Measurements from ENCODE around the gene TBC1D7.
"Not testable (repeated sequence)": the region's sequence is repeated elsewhere in the genome, so short reads cannot be mapped to it uniquely, and the experiment has no call there.

The TBC1D7 gene

DNA sequence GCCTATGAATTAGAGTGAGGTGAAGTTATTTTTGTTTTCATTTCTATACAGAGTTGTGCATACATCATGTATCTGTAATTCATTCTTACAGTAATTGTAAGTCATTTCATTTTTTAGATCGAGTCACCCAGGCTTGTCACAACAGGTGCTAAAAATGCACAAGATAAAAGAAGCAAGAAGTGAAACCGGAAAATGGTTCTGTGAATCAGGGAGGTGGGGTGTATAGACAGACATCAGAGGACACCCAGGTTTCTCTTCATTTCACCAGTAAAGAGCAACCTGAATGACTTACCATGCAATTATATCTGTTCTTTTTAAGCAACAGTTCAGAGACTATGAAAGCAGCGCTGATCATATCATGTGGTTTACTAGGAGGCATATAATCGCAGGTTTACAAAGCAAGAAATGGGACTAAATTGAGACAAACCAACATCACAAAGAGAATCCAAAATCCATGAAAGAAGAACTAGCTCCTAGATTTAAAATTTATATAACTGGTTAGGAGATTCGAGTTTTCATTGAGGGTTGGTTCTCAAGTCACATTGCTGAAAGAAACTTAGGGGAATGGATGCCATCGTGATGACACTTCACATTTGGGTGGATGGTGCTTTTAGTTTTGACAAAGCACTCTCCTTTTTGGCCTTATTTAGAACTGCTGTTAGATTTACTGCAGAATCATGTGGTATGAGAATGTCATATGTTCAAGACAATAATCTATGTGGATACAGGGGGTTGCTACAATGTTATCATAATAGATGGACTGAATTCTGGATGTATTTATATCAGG, 27.9 kb upstream of the TBC1D7 start:
- DNase-seq, result no peak

DNA sequence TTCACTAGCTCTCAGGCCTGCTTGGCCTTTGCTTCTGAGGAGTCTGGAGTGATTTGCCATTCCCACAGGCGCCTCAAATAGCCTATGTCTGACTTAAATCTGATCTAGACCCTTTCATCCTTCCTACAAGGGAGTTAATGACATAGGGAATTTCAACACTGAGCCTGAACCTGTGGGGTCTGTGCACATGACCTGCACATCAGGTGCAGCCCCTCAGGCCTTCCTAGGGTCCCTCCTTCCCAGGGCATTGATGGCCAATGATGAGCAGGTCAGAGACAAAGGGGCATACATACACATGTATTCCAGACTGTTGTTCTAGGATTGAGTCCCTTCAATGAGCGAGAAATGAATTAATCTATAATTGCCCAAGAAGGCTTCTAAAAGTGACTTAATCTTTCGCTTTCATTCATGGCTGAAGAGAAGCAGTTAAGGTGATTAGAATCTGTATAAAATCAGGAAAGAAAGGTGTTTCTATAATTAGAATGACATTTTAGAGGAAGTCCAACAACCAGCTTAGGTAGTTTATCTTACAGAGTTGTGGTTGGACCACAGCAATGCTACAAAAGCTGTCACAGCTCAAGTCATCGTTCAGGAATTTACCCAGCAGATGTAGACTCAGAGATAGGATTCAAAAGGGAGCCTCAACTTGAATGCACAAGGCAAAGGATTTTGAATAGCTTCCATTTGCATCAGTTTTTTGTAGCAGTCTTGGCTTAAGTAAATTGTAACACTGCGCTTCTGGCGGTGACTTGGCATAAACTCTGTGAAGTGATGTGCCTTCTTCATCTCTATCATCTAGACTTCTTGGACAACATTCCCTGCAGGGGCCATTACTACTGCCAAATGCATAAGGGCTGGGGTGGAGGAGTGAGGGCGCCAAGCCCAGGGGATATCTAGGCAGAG, 27.0 kb upstream of the TBC1D7 start:
- DNase-seq, result no peak

DNA sequence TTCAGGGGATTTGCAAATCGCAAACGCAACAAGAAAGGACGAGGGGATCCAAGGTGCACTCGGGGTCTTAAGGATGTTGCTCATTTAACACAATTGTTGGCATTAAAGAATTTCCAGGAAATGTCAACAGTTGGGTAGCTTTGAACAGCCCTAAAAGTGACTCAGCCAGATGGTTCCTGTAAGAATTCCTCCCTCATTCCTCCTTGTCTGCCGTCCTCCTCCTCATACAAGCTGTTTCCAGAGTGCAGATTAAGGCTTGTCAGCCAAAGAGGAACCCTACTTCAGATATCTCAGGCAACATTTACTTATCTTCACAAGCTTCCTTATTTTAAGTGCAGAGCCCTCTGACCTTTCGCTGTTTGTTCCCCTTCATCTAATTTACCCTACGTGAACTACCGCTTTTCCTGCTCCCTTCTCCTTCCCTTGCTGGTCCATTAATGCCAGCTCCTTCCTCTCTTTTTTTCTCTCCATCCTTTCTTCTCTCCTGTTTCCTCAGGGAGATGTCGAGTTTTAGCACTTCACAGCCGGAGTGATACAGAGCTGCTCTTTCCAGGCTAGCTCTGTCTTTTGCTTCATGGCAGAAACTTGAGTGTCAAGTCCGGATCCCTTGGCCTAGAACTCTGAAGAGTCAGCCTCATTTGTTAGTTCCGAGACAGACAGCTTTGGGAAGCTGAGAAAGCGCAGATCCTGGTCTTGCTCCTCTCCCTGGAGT, 26.1 kb upstream of the TBC1D7 start:
- no peak for DNase-seq

DNA sequence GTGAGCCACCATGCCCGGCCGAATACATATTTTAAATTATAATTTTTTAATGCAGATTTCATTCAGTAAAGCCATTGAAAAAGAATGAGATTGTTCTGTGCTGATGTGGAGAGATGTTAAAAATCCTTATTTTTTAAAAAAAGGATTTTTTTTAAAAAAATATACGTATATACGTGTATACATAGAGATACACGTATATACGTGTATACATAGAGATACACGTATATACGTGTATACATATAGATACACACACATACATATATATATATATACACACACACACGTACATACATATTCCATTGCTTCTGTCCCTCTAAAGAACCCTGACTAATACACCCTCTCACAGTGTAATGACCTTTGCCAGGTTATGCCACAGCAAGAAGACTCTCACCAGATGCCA, 23.8 kb upstream of the TBC1D7 start:
- no peak for DNase-seq

DNA sequence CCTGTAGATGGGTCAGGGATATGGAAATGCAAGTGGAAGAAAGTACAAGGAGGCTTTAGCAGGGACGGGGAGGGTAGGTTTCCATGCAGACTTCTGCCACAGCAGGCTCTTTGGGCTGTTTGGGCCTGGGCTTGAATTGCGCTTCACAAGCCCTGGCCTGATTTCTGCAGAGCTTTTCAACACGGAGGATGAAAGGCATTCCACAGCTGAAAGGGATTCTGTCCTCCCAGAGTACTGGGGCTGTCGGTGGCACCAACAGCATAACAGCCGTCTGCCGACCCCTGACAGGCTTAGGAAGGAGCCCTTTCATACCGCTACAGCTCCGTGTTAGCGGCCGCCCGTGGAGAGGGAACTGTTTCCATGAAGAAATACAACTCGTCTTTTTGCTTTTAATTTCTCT, 22.9 kb upstream of the TBC1D7 start:
- no peak for DNase-seq

DNA sequence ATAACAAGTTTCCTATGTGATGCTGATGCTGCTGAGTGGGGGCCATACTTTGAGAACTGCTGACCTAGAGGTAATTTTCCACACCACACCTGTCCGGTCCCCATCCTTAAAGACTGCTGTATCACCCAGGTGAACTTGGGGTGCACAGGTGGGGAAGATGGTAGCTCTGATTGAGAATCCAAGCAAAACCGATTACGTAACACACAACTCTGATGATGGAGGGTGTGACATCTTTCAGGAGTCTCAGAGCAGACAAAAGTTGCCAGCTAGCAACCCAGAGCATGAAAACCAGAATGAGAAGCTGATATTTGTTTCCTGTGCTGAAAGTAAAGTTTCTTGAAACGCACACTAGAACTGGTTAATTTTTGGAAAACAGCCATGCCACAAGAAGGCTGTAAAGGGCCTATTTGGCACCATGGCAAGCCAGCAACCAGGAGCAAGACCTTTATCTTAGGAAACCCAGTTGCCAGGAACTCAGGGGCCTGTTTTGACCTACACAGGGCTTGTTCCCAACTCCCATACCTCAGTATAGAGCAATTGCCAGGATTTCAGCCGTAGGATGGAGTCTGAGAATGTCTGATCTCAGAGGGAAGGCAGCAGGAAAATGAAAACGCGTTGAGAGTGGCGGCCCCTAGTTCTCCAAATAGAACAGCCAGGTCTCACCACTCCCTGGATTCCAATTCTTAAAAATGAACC, 21.6 kb upstream of the TBC1D7 start:
- DNase-seq, result no peak

DNA sequence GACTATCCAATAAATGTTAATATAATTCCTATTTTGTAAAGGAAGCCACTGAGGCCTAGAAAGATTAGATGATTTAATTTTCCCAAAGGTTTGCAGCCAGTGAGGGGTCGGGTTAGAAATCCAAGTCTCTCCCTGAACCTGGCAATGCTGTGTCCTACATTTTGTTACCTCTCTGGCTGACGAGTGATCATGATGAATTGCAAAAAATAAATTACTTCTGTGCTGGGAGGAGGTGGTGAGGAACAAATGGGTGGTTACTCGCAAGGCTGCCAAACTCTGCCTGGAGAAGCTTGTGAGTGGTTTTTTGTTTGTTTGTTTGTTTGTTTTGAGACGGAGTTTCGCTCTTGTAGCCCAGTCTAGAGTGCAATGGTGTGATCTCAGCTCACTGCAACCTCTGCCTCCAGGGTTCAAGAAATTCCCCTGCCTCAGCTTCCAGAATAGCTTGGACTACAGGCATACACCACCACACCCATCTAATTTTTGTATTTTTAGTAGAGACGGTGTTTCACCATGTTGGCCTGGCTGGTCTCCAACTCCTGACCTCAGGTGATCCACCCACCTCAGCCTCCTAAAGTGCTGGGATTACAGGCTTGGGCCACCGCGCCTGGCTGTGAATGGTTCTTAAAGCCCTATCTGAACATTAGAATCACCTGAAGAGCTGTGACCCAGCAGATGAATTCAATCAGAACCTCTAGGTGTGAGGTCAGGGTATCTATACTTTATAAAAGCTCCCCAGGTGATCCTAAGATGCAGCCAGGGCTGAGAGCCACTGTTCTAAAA, 20.2 kb upstream of the TBC1D7 start:
- DNase-seq, result no peak

DNA sequence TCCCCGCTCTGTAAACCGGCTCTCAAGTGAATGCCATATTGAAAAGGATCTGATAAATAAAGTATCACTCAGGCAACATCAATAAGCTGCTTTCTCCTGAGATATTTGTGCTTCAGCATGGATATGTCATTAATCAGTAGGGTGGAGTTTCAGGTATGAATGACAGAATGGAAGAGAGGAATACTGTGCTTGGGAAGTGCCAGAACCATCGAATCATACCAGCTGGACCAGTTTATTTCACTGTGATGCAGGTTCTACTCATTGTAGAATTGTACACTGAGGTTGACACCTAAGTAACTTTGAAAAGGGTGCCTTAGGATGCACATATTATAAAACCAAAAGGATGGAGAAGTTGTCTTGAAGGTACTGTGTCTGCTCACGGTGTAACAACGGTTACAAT, 17.9 kb upstream of the TBC1D7 start:
- no peak for DNase-seq

DNA sequence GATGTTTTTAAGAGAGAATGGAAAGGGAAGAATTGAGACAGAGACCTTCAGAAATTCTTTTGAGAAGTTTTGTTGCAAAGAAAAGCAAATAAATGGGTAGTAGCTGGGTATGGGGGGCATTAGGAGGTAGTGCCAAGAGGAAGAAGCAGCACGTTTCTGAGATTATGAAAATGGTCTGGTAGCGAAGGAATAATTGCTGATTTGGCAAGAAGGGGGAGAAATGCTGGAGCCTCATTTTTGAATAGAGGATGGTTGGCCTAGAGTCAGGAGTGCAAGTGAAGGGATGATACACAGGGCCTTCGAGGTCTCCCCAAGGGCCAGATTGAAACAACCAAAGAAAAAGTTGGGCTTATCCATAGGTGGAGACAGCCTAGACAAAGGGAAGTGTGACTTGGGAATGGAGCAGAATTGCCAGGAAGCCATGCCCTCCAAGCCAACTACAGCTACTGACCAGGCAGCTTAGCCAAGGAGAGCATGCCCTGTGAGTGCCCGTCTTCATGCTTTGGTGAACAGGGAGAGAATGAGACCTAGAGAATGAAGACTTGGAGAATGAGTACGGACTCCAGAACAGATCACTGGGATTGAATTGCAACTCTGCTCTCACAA, 14.2 kb upstream of the TBC1D7 start:
- DNase-seq, result no peak

DNA sequence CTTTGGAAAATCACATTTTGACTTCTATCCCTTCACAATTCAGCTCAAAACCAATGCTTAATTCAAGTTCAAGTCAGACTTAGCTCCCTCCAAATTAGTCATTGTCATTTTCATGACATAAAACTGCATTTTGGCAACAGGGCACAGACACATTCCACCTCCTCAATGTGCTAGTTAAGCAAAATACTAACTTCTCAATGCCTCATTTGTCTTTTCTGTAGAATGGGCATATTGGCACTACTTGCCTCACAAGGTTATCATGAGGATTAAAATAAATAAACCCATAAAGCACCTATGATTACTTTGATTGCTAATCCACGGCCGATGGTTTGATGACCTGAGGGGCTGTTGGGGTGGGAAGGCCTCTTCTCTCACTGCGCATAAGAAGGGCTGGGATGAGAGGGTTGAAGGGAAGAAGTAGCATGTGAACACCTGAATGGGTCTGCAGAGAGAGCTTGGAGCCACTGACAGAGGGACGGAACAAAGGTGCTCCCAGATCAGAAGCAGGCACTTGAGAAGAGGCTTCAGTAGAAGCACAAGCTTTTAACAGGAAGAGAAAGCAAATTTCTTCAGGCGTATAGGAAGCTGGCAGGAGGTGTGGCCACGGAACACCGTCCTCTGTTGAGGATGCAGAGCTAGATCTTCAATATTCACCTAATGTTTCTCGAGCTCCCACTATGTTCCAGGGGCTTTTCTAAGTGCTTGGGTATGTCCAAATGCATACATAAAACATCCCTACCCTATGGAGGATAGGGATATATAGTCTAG, 11.7 kb upstream of the TBC1D7 start:
- DNase-seq, result no peak

DNA sequence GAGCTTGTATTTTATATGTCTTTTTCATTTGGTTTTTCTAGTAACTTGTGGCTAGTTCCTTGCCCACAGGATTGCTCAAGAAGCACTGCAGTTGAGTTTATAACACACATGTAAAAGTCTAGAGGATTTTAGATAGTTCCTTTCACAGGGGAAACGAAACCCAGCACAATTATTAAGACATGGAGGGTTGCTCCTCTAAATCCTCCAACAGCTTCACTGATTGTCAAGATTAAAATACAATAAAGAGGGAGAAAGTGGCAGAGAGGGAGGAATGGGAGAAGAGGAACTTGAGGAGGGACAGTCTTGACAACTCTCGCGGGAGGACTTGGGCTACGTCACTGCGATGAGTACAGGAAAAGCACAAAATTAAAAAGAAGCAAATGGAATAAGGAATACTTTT, 9.7 kb upstream of the TBC1D7 start:
- DNase-seq, result no peak

DNA sequence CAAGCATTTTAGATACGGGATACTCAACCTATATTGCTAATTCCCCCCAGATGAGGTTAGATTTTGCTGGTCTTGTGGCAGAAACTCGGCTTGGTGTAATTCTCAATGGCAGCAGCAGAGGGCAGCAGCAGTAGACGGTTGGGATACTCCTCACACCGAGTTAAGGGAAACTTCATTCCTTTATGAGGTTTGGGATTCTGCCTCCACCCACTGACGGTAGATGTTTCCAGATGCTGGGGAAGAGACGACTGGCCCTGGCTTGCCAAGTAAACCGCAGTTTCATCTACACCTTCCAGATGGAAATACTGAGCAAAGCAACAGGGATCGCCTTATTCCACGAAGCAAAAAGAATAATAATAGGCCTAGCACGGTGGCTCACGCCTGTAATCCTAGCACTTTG, 8.2 kb upstream of the TBC1D7 start:
- peak; percentile 40 for DNase-seq

DNA sequence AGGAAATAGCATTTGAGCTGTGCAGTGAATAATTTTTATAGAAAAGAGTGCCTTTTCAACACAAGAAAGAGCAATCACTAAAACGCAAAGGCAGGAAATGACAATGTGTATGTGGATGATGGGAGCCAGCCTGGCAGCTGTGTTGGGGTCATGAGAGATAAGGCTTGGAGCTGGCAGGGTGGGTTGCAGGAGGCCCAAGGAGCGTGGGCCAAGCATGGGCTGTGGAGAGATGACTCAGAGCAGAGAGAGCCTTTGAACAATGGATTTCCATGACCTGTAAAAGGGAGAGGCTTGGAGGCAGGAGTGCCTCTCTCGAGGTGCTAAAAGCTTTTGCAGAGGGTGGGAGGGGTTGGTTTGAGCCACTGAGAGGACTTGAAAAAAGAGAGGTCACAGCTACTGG, 6.6 kb upstream of the TBC1D7 start:
- no peak for DNase-seq

DNA sequence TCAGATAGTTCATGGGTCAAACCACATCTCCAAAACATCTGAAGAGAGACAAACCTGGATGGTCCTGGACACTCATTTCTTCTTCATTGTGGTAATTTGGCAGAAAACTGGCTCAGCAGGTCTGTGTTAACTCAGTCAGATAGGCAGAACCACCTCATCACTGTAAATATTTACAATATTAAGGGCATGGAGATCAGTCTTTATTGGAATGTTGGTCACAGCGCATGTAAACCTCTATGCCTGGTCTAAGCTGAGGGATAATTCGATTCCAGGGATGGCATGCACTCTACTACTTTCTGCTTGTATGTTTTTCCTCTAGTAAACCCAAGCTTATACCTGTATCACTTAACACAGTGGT, 4.0 kb upstream of the TBC1D7 start:
- DNase-seq, result no peak

DNA sequence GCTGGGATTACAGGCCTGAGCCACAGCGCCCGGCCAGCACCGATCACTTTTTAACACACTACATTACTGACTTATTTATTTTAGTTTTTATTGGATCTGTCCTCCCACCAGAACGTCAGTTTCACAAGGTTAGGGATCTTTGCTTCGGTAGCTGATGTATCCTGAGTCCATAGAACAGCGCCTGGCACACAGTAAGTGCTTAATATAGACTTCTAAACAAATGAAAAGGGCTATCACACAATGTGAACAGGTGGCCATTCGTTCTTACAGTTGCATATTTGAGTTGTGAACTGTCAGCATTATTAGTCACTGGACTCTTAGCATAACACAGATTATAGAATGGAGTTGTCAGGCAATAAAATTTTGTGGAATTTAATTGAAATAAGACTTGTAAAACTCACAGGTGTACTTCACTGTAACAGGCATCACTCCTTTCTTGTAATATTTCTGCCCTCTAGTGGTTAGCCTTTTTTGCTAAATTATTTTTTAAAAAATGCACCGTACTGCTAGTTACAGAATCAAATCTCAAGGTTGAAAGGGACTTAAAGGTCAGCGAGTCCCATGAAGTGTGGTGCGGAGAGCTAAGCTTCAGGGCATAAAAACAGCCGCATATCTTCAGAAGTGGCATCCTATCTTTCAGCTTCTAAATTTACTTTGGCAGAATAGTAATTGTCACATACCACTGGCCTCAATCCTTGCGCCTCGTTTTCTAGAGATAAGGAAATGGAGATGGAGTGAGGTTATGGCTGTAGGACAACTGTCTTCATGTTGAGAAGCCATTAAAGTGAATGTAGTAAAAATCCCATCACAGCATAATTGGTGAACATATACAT, 3.4 kb upstream of the TBC1D7 start:
- no peak for DNase-seq

DNA sequence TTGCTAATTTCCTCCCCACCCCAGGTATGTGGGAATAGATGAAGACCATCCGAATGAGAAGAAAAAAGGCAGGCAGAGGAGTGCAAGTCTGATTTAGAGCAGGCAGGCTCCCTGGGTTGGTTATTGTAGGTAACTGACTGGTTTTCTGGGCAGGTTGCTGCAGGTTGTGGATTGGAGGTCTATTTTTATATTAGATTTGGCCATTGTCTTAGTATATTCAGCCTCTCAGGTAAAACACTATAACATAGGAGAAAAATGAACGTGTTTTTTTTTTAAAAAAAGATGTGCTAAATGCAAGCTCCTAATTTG, 492 bp upstream of the TBC1D7 start:
- no peak for DNase-seq

DNA sequence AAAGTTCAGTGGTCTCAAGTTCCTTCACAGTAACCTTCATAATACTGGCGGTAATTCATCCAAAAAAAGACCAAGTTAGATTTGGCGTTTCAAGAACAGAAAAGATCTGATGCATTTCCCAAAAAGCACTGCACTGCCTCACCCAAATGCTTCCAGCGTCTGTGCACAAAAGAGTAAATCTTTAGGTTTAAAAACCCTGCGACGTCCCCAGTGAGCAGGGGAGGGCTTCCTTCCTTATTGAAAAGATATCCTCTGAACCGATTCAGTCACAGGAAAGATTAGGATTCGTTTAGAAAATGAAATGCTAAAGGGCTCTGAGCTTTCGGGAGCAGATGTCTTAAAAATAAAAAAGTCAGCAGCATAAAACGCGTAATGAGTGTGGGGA, 654 bp downstream of the TBC1D7 start:
- DNase-seq, result no peak

DNA sequence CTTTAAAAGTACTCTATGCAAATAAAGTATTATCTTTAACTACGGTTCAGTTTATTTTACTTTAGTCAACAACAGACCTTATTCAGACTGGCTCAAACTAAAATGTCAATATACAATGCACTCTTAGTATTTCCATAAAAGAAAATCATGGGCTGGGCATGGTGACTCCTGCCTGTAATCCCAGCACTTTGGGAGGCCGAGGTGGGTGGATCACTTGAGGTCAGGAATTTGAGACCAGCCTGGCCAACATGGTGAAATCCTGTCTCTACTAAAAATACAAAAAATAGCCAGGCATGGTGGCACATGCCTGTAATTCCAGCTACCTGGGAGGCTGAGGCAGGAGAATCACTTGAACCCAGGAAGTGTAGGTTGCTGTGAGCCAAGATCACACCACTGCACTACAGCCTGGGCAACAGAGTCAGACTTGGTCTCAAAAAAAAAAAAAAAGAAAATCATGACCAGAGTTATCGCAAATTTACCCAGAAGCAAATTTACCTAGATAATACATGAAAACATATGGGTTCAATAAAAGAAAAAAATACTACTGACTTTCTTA, 2.2 kb downstream of the TBC1D7 start:
- not testable (repeated sequence) for DNase-seq

DNA sequence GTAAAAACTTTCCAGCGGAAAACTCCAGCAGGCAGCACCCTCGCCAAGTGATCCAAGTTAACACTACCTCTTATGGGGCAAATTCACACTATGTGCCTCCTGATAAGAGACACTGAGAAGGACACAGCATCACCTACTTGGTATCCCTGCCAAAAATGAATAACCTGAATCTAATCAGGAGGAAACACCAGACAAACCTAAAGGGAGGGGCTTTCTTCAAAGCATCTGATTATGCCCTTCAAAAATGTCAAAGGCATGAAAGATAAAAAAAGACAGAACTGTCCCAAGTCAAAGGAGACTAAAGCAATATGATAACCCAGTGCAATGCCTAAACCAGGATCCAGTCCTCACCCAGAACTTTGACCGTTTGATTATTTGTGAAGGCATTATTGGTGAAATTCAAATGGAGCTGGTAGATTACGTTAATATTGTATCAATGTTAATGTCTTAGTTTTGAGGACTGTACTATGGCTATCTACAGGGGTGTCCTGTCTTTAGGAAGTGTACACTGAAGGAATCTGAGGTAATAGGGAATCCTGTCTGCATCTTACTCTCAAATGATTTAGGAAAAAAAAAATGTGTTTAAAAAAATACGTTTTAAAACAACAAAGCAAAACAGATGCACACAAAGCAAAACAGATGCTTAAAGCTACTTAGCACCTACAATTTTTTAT, 8.3 kb downstream of the TBC1D7 start:
- DNase-seq, result no peak
